Activated gamma-delta T cell treated with anti-CD3 and anti-CD28 coated beads, Interleukin-2, amount 50 U/mL, for 16 hours (primary cell): ENCODE results near the gene FBXO5.

ENCODE experiments used
- DNase-seq: peaks from one replicate; pipeline ENCODE4 v3.0.0-alpha.2; 2020; ENCODE audit warnings: low read depth

The FBXO5 gene

GRCh38 chr6:152950240-152950639, 32.6 kb downstream of the FBXO5 start:
- DNase-seq: no peak

- no peak for DNase-seq
These were observed 34.6 kb downstream of the FBXO5 start for GRCh38 chr6:152948150-152948768.

- DNase-seq: no peak
These were observed 35.8 kb downstream of the FBXO5 start for GRCh38 chr6:152946995-152947394.

GRCh38 chr6:152946484-152946883, 36.4 kb downstream of the FBXO5 start:
- no peak for DNase-seq

GRCh38 chr6:152943260-152943897, 39.5 kb downstream of the FBXO5 start:
- DNase-seq: no peak

GRCh38 chr6:152942319-152942869, 40.4 kb downstream of the FBXO5 start:
- no peak for DNase-seq

- DNase-seq: no peak
These were observed 41.1 kb downstream of the FBXO5 start for GRCh38 chr6:152941746-152942145.

- no peak for DNase-seq
These were observed 50.0 kb downstream of the FBXO5 start for GRCh38 chr6:152932865-152933264.

- DNase-seq: no peak
These were observed 60.1 kb downstream of the FBXO5 start for GRCh38 chr6:152922706-152923105.
